GM21381 (cell line): ENCODE measurements around the gene DRC1.

ENCODE experiments used
- ATAC-seq: cut with Tn5 transposase; IDR thresholded peaks from one replicate; pipeline ENCODE4 v1.9.1; 2021; ENCODE audit warnings: mild to moderate bottlenecking, moderate library complexity; ENCODE audit not compliant: unreplicated experiment

Gene DRC1

DNA sequence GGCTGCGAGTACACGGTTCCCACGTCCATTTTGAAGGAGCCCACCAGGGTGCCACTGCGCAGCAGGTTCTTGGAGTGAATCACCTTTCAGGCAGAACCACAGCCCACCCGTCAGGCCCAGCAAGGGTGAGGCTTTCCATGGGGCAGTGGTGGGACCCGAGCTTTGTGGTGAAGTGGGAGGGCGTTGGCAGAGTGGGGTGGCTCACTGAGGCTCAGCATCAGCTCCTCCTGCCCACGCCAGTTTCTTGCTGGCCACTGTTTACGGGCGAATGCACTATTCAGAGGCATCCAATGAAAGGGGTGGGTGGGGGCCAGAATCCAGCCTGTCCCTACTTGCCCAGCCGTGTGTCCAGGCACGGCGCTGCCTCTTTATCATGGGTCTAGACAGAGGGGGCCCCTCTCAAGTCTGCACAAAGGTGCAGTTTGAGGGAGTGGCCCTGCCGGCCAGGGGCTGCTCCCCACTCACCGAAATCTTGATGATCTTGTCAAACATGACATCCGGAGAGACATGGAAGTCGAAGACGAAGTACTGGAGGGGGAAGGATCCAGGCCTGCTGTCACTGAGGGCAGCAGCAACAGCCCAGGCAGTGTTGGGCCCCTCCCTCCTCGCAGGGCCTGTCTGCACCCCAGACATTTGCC lies 87.6 kb downstream of the DRC1 start:
- no peak for ATAC-seq

DNA sequence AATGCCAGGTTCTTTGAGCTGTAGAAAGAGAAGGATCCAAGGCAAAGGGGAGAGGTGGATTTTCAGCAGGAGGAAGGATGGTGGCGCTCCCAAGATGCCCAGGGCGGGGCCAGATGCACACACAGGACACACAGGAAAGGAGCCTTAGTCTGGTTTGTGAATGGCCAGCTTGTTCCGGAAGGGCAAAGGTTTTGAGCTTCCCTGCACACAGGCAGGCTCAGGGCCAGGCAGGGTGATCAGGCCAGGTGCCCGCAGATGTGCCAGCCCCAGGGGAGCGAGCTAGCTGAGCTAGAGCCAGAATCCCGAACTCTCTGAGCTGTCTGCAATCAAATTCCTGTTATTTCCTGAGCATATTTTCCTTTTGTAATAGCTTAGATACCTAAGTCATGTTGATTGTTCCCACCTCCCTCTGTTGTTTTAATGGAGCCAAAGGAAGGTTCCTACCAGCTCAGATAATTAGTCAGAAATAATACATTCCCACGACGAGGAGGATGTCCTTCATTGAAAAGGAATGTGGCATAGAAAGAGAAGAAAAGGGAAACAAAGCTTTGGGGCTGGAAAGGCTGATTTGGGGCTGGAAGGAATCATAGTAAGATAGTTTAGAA lies 89.9 kb downstream of the DRC1 start:
- no peak for ATAC-seq

DNA sequence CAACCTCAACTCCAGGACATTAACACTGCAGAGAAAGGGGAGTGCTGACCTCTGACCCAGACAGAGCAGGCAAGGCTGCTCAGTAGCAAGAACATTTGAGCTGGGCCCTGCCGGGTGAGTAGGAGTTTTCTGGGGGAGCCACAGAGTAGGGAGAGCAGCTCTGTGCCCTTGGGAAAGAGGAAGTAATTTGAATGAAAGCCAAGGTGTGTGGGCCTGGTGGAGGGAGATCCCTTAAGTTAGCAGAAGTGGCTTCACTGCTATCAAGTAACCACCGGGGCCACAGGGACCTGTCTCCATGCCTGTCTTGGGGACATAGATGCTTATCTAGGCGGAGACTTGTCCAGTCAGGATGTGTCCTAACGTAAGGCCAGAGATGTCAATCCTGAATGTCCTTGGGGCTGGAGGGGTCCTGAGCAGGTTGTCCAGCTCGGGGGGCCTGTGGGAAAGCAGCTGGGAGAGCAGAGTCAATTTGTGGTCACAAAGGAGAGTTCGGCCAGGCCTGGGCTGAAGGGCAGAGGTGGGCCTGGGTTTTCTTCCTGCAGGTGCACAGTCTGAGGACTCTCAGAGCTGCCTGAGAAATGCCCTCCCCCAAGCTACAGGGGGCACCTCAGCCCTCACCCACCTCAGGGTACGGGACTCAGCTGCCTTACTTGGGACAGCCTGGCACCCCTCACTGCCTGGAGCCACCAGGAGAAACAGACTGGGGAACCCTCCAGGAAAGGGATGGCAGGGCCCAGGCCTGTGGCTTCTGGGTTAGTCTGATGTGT lies 91.2 kb downstream of the DRC1 start:
- ATAC-seq, result no peak

DNA sequence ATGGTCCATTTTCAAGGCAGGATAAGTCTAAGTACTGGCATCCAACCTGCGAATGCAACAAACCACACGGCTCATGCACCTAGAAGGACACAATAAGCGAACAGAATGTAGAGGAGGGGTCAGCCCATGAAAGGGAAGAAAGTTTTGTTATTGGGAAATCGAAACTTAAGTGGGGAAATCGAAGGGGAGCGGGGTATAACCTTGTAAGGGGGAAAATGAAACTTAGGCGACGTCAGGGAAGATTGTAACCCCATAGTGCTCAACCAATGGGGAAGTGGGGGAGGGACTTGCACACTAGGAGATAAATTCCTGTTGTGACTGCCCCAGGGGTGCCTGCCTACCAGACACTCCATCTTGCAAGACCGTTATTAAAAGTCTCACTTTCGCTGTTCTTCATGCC lies 91.8 kb downstream of the DRC1 start:
- ATAC-seq, result no peak

DNA sequence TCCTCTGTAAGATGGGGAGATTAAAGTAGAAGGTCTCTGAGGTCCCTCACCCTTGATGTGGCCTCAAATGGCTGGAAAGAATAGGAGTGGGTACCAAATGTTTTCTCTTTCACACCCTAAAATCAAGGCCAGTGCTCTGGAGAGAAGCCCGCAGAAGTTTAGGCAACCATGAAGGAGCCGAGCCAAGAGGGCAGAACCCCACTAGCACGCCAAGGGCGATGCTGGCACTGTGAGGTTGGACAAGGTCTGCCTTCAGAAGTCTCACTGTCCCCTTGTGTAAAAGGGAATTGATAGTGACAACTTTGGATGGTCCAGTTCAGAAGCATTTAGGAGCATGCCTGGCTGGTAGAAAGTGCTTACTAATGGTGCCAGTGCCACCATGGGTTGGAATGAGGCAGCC lies 92.5 kb downstream of the DRC1 start:
- no peak for ATAC-seq

DNA sequence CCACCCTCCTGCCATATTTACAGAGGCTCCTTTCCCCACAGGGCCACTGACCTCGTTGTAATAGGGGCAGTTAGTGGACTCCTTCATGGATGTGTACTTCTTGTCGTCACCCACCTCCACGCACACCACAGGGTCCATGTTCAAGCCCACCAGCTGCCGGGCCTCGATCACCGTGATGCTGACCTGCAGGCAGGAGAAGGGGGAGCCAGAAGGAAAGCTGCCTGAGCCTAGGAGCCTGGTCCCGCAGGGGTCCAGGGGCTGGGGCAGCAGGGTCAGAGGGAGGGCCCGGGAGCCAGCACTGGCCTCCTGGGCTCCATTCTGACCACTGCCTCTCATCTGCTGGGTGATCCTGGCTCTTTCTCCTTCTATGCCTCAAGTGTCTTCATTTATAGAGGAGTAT lies 93.2 kb downstream of the DRC1 start:
- no peak for ATAC-seq

DNA sequence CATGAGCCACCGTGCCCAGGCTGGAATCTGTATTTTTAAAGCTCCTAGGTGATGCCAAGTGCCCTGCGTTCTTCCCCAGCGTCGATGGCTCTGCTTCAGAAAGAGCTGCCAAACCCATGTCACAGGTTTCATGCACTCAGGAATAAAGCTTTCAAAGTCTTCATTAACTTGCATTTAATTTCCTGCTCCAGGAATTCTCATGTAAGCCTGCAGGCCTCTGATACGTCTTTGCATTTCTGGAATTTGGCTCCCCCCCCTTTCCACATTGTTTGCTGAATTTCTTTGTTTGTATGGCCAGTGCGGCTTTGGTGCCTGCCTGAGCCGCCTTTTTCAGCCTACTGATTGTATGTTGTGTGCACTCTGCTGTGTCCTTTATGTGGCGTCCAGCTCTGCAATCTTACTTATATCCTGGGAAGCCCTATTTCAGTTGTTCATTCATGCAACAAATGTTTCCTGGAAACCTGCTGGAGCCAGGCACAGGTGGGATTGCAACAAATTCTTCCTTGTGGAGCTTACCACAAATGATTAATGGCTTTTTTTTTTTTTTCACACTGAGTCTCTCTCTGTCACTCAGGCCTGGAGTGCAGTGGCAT lies 94.1 kb downstream of the DRC1 start:
- ATAC-seq, result no peak

DNA sequence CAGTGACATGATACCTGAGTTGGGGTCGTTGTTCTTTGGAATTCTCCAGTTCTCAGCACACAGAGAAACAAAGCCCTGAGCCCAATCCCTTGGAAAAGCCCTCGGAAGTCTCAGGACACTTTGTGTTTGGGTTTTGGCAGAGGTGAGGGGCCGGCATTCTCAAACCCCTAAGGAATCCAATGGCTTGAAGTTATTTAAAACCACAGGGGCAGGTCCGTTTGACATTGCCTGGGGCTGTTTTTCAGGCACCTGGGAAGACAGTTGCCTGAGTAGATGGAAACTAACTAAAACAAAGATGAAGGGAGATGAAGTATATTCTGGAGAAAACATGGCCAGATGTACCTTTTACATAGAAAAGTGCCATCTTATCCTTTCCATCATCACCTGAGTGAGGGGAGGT lies 98.7 kb downstream of the DRC1 start:
- no peak for ATAC-seq

DNA sequence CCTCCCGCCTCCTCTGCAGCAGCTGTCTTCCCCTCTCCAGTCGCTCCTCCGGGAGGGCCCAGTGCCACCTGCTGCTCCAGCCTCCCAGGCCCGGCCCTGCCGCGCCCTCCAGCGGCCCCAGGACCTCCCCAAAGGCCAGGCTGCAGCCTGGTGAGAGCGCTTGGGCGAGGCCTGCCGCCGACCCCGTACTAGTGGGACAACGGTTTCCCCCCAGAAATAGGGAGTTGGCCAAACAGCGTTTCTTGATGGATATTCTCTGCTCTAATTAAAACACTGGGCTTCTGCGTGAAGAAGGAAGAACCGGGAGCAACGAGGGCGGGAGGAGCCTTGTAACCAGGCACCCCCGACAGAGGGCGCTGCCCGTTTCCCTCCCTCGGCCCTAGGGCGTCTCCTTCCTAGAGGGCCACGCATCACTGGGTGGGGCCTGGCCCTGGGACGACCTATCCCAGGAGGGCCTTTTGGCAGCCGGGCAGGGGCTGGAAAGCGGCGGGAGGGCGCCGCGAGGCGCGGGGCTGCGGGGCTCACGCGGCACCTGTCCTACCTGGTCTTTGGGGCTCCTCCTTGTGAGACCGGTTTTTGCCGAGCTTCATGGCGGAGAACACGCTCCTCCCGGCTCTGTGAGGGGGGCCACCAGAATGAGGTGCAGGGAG lies 101.6 kb downstream of the DRC1 start:
- no peak for ATAC-seq

DNA sequence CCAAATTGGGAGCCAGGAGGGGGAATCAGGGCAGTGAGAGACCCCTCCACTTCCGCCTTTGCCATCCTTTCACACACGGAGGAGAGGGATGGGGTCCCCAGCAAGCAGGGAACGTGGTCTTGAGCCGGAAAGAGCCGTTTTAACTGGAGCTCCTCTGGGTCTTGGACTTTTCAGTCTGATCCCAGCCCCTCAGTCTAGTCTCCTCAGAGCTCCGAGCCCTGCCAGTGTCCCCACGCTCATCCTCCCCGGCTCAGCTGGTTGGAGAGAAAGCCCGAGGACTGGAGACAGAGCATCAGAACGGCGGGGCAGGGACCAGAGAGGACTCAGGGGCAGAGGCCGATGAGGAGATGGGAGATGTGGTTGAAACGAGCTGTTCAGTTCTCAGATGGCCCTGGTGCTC lies 102.3 kb downstream of the DRC1 start:
- ATAC-seq, result no peak

DNA sequence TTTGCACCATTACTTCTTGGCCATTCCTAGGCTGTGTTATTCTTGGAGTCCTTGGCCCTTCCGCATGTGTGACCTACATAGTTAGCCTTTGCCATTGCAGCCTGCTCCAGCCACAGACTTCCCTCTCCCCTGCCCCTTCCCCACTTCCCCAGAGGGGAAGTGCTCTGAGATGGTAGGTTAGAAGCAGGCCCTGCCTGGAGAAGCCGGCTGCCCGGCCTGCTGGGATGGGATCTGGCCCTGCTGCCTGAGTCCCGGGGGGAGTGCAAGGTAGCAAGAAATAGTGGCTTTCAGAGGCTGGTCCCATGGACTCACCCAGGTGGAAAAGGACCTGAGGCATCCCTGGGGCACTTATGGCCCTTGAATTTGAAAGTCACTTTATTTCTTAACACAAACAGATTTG lies 104.6 kb downstream of the DRC1 start:
- ATAC-seq, result no peak
